Duodenal mucosa (tissue), 2 donors: Measurements from ENCODE around the gene RASGEF1C.
"Not testable (repeated sequence)": the region's sequence is repeated elsewhere in the genome, so short reads cannot be mapped to it uniquely, and the experiment has no call there.

Experiments used
- H3K27ac ChIP-seq: one replicate; pipeline ENCODE4 v1.7.0; 2013; ENCODE audit warnings: low read depth, low read length
- H3K27me3 ChIP-seq, 2 donors: one replicate each; pipeline ENCODE4 v1.7.0; 2013; ENCODE audit warnings: low read length in 2 of 2, control low read depth in 1 of 2; ENCODE audit not compliant: insufficient read depth in 2 of 2, control insufficient read depth in 1 of 2
- H3K36me3 ChIP-seq, 2 donors: one replicate each; pipeline ENCODE4 v1.7.0; 2013; ENCODE audit warnings: low read length in 2 of 2, control low read depth in 1 of 2; ENCODE audit not compliant: insufficient read depth in 2 of 2, control insufficient read depth in 1 of 2
- H3K4me1 ChIP-seq, 2 donors: one replicate each; pipeline ENCODE4 v1.7.0; 2013; ENCODE audit warnings: low read length in 2 of 2, control low read depth in 1 of 2; ENCODE audit not compliant: insufficient read depth in 2 of 2, control insufficient read depth in 1 of 2
- H3K4me3 ChIP-seq, 2 donors: one replicate each; pipeline ENCODE4 v1.7.0; 2013; ENCODE audit warnings: low read length in 2 of 2, low read depth in 1 of 2
- H3K9ac ChIP-seq, 2 donors: one replicate each; pipeline ENCODE4 v1.7.0; 2013; ENCODE audit warnings: low read length in 2 of 2, low read depth in 1 of 2
- H3K9me3 ChIP-seq, 2 donors: one replicate each; pipeline ENCODE4 v1.7.0; 2013; ENCODE audit warnings: low read length in 2 of 2, control low read depth in 1 of 2; ENCODE audit not compliant: control insufficient read depth in 1 of 2

Gene RASGEF1C

GRCh38 chr5:180129291-180130190 is 79.5 kb downstream of the RASGEF1C start:
- Histone ChIP-seq H3K4me1 (no peaks in the 10 kb centered on the region), H3K27me3 (peaks cover 0 to 11% of the 10 kb centered on the region in 2 donors), H3K27ac (no peak overlapping the region), H3K9ac (no peak overlapping the region), H3K9me3 (no peaks in the 10 kb centered on the region), H3K4me3 (no peak overlapping the region), H3K36me3 (no peaks in the 10 kb centered on the region)

DNA sequence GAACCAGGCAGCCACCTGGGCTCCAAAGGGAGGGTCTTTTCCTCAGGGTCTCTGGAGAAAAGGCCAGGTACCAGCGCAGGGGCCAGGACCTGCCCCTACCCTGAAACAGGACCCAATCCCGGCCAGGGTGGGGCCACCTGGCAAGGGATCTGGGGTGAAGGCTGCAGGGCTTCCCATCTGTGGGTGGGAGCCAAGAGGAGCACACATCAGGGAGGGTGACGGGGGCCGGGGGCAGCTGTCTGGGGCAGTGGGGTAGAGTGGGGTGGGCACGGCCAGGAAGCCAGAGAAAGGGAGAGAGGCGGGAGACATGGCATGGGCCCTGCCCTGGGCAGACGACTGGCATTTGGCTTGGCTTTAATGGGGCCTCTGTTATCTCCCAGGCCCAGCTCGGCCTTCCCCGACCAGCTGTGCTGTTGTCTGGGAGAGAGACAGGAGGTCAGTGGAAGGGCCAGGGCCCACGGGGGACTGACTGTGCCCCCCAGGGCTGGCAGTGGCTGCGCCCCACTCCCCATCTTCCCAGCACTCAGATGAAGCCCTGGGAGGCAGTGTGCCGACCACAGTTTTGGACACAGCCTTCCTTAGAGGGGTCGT is 80.2 kb downstream of the RASGEF1C start:
- Histone ChIP-seq H3K27me3 (peaks cover 0 to 11% of the 10 kb centered on the region in 2 donors), H3K4me1 (no peaks in the 10 kb centered on the region), H3K27ac (no peak overlapping the region), H3K36me3 (no peaks in the 10 kb centered on the region), H3K4me3 (no peak overlapping the region), H3K9ac (no peak overlapping the region), H3K9me3 (no peaks in the 10 kb centered on the region)

DNA sequence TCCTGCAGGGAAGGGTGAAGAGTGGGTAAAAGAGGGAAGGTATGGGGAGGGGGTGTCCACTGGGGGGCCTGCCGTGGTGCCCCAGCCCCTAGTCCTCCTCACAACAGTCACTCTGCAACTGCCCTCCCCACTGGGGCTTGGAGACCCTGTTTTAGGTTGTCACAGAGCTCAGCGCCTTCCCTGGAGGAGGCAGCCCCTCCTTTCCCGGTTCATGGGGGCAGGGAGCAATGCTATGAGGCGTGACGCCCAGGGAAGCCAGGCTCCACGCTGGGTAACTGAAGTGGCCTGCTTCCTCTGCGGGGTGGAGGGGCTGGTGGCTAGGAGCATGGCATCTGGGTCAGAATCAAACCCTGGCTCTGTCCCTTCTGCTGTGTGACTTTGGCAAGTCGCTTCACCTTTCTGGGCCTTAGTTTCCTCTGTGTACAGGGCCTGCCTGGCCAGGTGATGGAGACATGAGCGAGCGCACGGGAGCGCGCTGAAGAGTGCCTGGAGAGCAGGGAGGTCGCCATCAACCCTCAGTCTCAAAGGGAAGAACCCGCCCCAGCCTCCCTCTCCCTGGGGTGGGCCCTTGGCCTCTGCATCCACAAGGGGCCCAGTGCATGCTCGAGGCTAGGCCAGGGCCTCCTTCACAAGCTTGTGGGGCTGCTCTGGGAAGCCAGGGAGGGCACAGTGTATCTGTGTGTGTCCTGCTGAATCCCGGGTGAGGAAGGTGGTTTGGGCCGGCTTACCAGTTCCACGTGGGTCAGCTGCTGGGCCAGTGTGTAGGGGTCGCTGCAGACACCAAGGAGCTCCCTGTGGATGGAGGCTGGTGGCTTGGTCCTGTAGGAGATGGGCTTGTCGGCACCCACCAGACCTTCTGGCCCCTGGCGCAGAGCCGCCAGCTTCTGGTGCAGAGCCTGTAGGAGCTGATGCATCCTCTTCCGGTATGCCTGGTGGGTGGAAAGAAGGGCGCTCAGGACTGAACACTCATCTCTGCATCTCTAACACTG is 81.0 kb downstream of the RASGEF1C start:
- no peak overlapping the region for H3K27ac ChIP-seq
- no peak overlapping the region for H3K4me3 ChIP-seq
- H3K9ac ChIP-seq: no peak overlapping the region
- no peaks in the 10 kb centered on the region for H3K36me3 ChIP-seq
- no peaks in the 10 kb centered on the region for H3K9me3 ChIP-seq
- peaks cover 0 to 11% of the 10 kb centered on the region in 2 donors for H3K27me3 ChIP-seq
- H3K4me1 ChIP-seq: no peaks in the 10 kb centered on the region

- Histone ChIP-seq H3K27ac (no peak overlapping the region), H3K9me3 (no peaks in the 10 kb centered on the region), H3K36me3 (no peaks in the 10 kb centered on the region), H3K4me3 (no peak overlapping the region), H3K27me3 (peaks cover 0 to 11% of the 10 kb centered on the region in 2 donors), H3K9ac (no peak overlapping the region), H3K4me1 (no peaks in the 10 kb centered on the region)
Observed at GRCh38 chr5:180126716-180127681, 82.0 kb downstream of the RASGEF1C start.

DNA sequence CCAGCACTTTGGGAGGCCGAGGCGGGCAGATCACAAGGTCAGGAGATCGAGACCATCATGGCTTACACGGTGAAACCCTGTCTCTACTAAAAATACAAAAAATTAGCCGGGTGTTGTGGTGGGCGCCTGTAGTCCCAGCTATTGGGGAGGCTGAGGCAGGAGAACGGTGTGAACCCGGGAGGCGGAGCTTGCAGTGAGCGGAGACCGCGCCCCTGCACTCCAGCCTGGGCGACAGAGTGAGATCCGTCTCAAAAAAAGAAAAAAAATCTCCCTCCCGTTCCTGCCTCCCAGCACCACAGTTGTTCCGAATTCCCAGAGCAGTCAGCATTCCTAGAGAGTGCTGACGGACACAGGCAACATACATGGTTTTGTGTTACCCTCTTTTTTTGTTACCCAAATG is 82.9 kb downstream of the RASGEF1C start:
- not testable (repeated sequence) for H3K4me1 ChIP-seq, H3K36me3 ChIP-seq, H3K27ac ChIP-seq, H3K9ac ChIP-seq, H3K4me3 ChIP-seq, H3K9me3 ChIP-seq
- peaks cover 0 to 15% of the 10 kb centered on the region in 2 donors for H3K27me3 ChIP-seq

- H3K9ac ChIP-seq, H3K4me3 ChIP-seq, H3K27ac ChIP-seq, H3K4me1 ChIP-seq, H3K9me3 ChIP-seq, H3K36me3 ChIP-seq: not testable (repeated sequence)
- H3K27me3 ChIP-seq: peaks cover 0 to 15% of the 10 kb centered on the region in 2 donors
Observed at GRCh38 chr5:180124662-180125061, 84.3 kb downstream of the RASGEF1C start.

DNA sequence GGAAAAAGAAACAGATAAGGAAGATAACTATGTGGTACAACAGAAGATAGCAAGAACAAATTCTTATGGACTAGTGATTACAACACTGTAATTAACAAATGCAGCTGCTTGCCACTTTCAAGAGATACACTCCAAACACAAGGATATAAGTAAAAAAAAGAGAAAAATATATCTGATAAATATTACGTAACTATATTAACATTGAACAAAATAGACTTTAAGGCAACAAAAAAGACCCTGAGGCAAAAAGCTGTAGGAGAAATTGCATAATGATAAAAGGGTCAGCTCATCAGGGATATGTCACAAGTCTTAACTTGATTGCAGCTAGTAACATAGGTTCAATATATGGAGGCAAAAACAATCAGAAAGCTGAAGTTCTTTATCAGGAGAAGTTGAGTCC is 86.1 kb downstream of the RASGEF1C start:
- Histone ChIP-seq H3K36me3 (no peaks in the 10 kb centered on the region), H3K9ac (no peak overlapping the region), H3K4me3 (no peak overlapping the region), H3K9me3 (no peaks in the 10 kb centered on the region), H3K4me1 (no peaks in the 10 kb centered on the region), H3K27ac (no peak overlapping the region), H3K27me3 (peaks cover 0 to 12% of the 10 kb centered on the region in 2 donors)

DNA sequence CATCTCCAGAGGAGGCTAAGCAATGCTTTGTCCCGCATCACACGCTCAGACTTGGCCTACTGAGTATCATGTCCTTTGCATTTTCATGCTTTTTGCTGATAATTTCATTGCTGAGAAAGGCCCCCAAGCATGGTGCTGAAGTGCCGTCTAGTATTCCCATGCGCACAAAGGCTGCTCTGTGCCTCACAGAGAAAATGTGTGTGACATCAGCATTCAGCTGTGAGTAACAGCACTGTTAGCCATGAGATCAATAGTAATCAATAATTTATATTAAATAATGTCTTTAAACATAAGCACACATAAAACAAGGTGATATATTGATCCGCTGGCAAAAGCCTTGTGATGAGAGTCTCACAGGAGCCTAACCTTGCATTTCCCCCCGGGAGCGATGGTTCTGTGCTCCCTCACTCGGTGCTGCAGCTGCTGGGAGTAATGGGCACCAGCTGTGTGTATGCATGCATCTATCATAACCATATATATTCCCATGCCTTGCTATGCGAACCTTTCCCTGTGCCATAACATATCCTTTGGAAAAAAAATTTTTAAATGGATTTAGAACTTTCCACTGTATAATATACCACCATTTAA is 87.1 kb downstream of the RASGEF1C start:
- H3K36me3 ChIP-seq: no peaks in the 10 kb centered on the region
- no peaks in the 10 kb centered on the region for H3K4me1 ChIP-seq
- no peaks in the 10 kb centered on the region for H3K9me3 ChIP-seq
- H3K4me3 ChIP-seq: no peak overlapping the region
- H3K27me3 ChIP-seq: peaks cover 0 to 11% of the 10 kb centered on the region in 2 donors
- H3K9ac ChIP-seq: no peak overlapping the region
- H3K27ac ChIP-seq: no peak overlapping the region
